Epithelial cell of prostate (primary cell): ENCODE data around the gene PRICKLE1.

ENCODE experiments used
- DNase-seq: peaks from one replicate; pipeline ENCODE4 v3.0.0-alpha.2; 2011; ENCODE audit warnings: low read depth, low spot score
- H3K27ac ChIP-seq: fragments of 450-650 bp; 2 replicates; pipeline ENCODE4 v1.5.1; 2017; ENCODE audit warnings: mild to moderate bottlenecking

PRICKLE1 gene

DNA sequence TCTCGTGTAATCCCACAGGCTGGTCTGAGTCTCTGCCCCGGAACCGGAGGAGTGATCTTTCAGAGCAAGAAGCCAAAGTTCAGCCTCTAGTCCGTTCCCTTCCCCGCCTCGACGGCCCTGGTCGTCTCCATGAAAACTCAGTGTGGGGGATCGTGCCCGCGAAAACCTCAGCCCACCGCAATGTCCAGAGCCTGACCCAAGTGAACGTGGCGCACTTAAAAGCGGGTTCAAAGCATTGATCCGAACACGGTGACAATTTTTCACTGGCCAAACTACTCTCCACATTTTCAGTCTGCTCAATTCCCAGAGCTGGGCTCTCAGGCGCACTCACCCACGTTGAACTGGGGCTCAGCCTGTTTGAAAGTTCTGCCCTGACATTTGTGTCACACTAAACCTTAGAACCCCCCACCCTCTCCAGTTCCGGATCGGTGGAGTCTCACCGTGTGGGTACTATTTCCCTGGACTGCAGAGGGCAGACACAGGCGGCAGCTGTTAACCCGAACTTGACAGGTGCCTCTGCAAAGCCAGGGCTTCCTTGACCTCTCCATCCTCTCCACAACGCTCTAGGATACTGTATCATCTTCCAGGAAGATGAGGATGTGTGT lies 886 bp upstream of the PRICKLE1 start:
- H3K27ac ChIP-seq: no peak overlapping the region
- no peak for DNase-seq

DNA sequence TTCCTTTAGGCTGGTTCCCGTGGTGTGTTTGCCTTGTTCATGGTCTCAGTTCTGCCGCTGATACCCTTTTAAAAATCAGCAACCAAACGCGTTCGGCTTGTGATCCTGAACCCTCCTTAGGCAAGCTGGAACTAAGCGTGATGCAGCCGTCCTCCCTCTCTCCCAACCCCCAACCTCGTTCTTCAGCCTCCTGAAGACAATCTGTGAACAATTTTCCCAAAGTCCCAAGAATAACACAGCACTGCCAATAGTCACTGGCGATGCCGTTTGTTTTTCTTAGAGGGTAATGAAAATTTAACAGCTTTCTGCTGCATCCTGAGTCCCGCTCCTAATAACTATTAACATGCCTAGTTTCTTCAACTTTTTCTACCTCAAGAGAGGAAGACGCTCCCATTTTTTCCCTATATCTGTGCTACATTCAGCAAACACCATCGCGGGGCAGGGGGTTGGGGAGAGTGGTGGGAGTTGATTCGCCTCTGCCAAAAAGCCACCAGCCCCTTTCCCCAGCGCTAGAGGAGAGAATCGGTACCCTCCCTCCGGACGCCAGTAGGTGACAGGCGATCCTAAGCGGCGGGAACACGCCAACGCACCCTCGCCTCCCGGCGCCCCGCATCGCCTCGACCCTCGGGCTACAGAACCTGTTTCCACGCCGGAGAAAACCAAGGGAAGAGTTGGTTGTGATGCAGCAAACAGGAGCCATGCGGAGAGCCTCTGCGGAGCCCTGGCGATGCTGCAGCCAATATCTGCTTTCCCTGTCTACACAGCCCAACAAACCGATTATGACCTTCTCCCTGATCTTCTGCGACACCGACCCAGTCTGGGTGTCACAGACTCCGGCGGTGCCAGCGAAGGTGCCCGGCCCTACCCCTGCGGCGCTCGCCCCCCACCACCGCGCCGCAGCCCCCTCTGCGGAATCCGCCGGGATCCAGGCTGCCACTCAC lies 752 bp downstream of the PRICKLE1 start:
- no peak overlapping the region for H3K27ac ChIP-seq
- DNase-seq: no peak

DNA sequence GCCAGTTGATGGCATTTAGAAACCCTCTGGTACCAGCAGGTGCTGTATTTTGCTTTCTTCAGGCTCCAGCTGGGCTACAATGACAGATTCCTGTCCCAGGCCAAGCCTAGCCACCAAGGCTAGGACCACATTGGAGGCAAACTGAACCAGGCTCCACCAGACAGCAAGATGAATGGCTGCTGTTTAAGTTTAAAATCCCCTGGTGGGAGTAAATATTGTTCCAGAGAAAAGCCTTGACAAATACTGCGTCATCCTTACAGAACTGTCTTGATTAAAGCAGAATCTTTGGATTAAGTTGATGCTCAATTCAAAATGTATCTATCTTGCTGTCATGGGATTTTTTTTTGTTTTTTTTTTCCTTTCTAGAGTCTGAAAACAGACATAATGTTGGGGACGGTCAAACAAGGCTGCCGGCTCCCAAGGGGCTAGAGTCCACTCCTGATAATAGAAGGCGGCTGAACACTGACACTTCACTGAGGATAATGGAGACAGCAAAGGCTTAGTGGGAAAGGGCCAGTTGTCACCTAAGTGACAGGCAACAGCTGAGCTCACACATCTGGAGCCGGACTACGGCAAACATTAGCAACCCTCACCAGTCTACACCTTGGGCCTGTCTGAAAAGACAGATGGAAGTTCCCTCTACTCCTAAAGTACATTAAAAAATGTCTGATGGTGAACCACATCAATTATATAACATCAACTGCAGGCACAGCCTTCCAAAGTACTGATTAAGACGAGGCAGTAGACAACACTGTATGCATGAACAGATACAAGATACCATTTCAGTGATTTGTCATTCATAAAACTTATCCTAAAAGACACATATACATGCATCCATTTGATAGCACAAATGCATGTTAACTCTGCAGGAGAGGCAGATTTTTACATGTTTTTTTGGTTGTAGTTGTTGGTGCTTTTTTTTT lies 1.7 kb downstream of the PRICKLE1 start:
- no peak for DNase-seq
- no peak overlapping the region for H3K27ac ChIP-seq

DNA sequence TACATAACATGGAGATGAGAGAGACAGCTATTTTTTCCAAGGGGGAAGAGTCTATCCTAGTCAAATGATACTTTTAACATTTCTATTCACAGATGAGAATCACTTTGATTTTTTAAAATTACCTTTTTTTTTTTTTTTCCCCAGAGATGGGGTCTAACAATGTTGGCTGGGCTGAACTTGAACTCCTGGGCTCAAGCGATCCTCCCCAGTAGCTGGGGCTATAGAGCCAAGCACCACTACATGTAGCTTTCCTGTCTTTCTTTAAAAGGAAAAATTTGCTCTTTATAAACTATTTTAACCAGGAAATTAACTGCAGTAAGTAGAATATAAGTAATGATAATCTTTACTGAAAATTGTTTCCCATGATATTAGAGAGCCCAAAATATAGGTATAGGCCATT lies 3.3 kb downstream of the PRICKLE1 start:
- no peak for DNase-seq
- H3K27ac ChIP-seq: no peak overlapping the region

DNA sequence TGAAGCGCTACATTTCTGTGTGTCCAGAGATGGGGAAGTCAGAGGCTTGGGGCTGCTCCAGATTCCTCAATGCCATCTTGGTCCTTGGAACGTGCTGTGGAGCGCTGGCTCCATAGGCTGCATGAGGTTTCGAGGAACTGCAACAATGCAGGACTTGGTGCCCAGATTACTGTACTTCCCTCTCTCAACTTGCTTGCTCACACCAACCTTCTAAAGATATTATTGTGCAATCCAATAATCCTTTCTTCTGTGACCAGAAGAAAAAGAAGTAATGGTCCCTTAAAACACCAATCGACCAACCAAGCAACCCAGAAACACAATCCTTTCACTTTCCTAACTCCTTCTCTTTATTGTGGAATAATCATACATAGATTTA lies 3.7 kb downstream of the PRICKLE1 start:
- H3K27ac ChIP-seq: no peak overlapping the region
- DNase-seq: no peak

DNA sequence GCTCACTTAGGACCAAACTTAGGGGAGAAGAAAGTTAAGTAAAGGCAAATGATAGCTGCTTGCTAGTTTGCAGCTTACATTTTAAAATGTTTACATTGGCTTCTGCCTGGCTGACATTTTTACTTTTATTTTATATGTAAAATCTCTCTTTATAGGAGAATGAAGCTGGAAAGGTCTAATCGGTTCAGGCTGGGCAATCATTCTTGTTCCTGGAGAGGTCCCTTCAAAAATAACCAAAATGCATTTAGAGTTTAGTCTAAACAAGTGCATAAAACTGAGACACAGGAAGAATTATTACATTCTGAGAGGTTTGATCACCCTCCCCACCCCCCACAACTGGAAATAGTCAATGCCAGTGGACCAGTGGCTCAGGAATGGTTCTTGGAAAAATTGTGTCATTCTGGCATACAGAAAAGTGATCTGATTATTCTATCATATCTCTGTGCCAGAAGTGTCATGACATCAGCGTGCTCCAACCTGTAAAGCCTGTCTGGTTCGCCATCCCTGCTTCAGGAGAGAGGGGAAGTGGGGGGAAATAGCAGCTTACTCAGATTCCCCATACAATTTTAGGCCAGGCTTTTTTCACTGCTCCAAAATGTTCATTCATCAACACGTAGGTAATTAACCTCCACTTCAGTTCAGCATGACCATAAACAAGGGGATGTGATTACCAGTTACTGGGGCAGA lies 4.2 kb downstream of the PRICKLE1 start:
- DNase-seq: no peak
- H3K27ac ChIP-seq: no peak overlapping the region

DNA sequence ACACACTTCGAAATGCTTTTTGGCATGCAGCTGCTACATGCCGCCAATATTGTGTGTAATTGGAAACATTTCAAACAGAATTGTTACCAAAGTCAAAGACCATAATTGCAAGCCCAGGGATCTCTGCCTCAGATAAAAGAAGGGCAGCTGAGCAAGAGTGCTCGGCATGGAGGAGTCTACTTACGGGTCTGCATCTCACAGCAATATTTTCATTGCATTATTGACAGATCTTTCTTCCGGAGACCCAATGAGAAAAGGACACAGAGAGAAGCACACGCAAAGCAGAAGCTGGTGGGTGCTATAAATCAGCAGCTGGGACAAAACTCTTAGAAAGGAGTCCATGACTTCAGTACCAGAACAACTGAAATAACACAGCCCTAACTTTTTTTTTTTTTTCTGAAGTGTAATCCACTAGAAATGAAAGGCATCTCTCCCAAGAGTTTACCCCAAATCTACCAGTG lies 4.9 kb downstream of the PRICKLE1 start:
- DNase-seq: no peak
- no peak overlapping the region for H3K27ac ChIP-seq

DNA sequence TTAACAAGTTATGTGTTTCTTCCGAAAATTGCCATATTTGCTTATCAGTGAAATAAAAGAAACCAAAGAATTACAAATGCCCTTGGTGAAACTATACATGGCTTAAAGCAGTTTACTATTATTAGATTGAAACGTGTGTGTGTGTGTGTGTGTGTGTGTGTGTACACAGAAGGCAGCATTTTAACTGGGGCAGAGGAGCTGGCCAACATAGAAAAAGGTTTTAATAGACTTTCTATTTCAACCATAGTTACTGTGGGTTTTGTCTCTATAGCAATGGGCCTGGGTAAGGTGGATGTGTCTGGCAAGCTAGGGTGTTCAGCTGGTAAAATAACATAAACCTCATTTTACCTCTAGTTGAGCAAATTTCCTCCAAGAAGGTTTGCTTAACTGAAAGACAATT lies 6.5 kb downstream of the PRICKLE1 start:
- H3K27ac ChIP-seq: no peak overlapping the region
- no peak for DNase-seq

DNA sequence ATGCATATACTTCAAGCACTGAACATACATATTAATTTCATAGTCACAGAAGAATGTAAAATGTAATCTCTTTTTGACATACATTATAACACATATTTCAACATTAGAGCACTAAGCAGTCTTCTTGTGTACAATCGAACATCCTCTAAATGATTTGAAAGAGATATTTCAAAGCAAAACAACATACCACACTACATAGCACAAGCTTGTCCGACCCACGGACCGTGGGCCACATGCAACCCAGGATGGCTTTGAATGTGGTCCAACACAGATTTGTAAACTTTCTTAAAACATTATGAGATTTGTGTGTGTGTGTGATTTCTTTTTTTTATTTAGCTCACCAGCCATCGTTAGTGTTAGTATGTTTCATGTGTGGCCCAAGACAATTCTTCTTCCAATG lies 7.0 kb downstream of the PRICKLE1 start:
- no peak for DNase-seq
- no peak overlapping the region for H3K27ac ChIP-seq

DNA sequence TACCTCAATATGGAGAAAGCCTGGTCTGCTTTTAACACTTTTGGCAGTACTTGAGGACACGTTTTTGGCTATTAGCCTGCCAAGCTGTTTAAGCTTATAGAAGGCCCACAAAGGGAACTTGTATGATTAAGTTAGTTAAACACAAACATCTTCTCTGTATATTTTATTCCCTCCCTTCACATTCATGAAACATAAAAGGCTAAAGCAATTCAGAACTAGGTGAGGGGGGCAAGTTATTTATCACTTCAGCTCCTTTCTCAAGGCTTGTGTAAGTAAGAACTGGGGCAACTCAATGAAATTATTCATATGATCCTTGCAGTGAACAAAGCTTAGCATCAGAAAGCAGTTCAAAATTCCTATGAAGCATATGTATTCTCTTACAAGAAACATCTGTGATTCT lies 7.5 kb downstream of the PRICKLE1 start:
- no peak overlapping the region for H3K27ac ChIP-seq
- DNase-seq: no peak

DNA sequence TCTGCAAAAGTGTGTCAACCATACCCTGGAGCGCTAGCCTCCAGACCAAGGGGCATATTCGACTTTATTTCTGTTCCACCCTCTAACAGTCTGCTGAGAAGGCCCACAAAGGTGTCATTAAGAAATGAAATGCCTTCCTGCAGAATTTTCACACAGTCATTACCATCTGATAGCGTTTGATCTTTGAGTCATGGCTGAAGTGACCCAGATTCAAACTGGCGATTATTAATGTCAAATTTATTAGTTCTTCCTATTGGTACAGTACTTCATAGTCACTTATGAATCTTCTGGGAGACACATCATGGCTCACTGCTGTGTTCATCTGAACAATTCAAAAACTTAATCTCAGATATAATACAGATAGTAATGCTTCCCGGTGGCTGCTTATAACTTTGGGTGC lies 13.2 kb downstream of the PRICKLE1 start:
- no peak for DNase-seq
- no peak overlapping the region for H3K27ac ChIP-seq

DNA sequence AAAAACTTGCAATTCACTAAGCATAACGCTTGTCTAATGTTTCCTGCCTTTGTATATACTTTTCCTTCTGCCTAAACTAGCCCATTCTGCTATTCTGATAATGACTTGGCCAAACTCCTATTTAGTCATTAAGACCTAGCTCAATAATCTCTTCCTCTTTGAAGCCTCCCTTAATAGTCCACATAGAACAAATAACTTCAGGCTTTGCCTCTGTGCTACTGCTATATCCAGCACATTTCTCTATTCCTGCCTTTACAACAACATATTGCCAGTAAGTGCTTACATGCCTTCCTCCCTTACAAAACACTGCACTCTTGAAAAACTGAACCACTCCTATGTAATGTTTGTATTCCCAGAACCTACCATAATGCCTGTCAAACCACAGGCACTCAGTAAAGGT lies 13.8 kb downstream of the PRICKLE1 start:
- H3K27ac ChIP-seq: no peak overlapping the region
- DNase-seq: no peak

DNA sequence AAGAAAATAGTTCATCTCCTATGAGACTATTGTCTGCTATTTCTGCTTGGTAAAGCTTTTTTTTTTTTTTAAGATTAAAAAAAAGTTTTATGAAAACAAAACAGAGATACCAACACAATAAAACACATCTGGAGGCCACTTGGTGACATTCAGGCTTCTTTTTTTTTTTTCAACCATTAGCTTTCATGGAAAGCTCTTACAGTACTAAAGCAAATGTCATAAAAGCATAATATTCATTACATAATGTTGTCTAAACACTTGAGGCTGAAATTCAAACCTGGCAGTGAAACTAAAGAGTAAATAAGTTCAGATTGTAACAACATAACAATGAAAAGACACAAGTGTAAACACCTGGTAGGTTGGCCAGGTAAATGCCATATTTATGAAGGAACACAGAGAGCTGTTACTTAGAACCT lies 14.7 kb downstream of the PRICKLE1 start:
- DNase-seq: no peak
- no peak overlapping the region for H3K27ac ChIP-seq

DNA sequence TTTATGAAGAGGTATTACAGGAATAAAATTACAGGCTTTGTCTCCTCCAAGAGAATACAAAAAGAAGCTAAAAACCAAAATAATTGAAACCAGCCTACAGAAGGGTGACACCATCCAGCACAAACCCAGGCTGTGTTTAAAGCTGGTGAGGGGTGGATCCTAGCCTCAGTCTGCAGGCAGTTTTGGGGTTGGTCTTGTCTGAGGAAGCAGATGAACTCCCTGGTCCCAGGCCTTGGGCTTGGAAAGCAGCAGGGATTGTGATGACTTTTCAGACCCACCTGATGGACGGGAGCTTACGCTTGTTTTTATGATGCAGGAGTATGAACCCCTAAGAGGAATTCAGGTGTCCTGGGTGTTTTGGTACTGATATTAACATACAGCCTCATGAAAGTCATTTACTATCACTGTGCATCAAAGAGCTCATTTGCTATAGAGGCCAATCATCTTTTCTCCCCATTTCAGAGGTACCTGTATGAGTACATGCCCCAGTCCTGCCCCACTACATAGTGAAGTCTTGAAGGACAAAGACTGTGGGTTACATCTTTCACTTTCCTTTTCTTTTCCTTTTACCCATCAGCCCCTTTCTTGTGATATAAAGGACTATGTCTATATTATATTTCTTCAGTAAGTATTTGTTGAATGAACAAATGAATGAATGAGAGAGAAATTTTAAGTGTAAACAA lies 18.1 kb downstream of the PRICKLE1 start:
- no peak for DNase-seq
- no peak overlapping the region for H3K27ac ChIP-seq

DNA sequence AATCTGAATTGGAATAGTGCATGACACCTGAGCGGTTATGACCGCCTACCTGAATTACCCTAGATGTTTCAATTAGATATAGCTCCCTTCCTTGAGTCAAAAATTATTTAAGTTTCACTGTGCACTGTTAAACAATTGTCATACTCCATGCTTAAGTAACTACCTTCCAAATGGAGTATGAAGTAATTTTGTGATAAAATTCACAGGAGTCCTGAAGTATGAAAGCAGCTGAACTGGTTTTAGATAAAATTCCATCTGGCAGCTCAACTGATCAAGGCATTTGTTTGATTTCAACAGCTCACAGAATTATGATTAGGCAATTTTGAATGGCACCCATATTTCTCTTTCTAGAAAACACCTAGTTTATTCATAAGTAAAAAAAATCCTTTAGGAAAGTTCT lies 19.5 kb downstream of the PRICKLE1 start:
- no peak overlapping the region for H3K27ac ChIP-seq
- DNase-seq: no peak

DNA sequence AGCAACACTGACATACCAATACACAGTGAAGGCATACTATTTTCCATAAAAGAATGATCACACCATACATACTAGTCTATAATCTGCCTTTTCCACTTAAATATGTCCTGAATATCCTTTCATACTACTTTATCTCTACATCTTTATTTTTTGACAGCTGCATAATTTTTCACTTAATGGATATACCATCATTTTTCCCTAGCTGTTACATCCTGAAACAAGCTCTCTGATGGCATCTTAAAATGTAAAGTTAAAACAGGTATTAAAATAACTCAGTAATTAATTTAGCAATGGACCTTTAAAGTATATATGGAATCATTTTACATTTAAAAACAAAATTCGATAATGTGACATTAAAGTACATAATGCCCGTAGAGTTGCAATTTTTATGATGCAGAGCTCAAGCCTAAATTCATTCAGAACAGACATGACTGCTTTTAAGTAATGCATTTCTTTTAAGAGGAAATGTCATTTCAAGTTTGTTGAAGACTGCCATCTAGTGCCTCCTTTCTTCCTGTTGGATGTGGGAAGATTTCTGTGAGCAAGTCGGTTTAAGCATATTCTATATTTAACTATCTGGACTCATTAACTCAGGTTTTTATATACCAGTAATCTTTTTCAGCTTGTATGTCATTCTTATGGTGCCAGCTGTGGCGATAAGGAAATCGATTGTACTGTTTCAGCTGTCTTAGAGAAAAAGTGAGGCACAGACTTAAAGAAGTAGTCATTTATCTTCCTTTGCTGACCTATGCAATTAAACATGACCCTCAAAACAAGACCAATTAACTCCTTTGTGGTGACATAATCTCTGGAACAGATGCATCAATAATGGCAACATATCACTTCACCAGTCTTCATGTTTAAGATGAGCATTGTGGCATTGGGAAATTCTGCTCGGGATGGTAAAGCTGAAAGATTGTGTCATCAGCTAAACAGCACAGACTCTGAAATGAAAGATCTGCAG lies 20.3 kb downstream of the PRICKLE1 start:
- no peak overlapping the region for H3K27ac ChIP-seq
- no peak for DNase-seq

DNA sequence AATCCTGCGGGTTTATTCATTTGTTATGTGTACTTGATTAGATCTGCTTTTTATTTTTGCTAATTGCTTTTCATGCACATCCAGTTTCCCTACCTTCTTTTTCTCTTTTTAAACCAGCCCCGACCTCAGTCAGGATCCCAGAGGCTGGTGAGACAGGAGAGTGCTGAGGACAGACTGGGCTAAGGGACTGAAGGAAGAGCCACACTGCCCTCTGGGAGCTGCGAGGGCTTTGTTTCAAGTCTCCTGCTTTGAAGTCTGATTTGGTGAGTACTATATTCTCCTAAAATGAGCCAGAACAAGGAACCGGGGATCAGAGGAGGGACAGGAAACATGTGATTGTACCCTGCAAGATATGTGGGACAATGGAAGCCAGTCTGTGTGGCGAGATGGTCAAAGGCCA lies 23.9 kb downstream of the PRICKLE1 start:
- H3K27ac ChIP-seq: no peak overlapping the region
- no peak for DNase-seq

DNA sequence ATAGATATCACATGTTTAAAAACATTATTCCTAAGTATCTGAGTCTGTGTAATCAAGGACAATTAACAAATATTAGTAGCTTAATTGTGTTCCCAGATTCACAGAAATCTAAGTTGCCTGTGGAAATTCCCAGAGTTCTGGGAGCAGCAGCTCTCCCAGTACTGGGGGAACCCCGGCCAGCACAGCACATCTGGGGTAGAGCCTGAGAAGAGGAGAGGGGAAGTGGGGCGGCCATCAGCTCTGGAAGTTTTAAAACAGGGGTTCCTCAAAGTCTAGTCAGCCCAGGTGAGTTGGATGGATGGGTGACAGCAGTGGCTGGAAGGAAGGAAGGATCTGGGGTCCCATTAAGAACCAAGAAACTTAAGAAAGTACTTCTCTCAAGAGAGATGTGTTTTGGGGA lies 24.6 kb downstream of the PRICKLE1 start:
- no peak for DNase-seq

DNA sequence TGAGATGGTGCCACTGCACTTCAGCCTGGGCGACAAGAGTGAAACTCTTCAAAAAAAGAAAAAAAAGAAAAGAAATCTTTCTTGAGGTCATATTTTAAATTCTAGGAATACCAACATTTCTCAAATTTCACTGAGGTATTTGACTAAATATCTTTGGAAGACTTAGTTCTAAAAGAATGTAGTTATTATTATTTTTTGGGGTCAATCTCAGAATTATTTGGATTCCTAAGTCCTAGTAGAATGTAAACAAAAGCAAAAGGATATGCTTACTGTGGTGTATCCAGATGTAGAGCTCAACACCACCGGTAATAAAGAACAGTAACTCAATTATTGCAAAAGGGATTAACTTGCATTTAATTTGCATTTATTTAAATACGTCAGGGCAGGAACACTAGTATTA lies 25.0 kb downstream of the PRICKLE1 start:
- no peak overlapping the region for H3K27ac ChIP-seq
- DNase-seq: no peak

More for the DNA sequence above, 24.6 kb downstream of the PRICKLE1 start:
- H3K27ac ChIP-seq: no peak overlapping the region
